Colonic mucosa (tissue), 4 donors: ENCODE measurements around the gene MTCL1. TPM values are rescaled to one million over a fixed set of nuclear protein-coding genes. Genes with fewer than 3 reads are reported as not detected.

Experiments
- DNase-seq: peaks from one replicate; pipeline ENCODE4 v3.0.0-alpha.2; 2020
- H3K27ac ChIP-seq: fragments of 200-600 bp; one replicate; pipeline ENCODE4 v1.8.0; 2021
- H3K27me3 ChIP-seq: fragments of 200-600 bp; one replicate; pipeline ENCODE4 v1.8.0; 2021
- H3K36me3 ChIP-seq: fragments of 200-600 bp; one replicate; pipeline ENCODE4 v1.8.0; 2021
- H3K4me1 ChIP-seq: fragments of 200-600 bp; one replicate; pipeline ENCODE4 v1.8.0; 2021; ENCODE audit warnings: mild to moderate bottlenecking
- H3K4me3 ChIP-seq: fragments of 200-600 bp; one replicate; pipeline ENCODE4 v1.8.0; 2021
- H3K9ac ChIP-seq, 2 donors: one replicate each; pipeline ENCODE4 v1.7.0; 2013; ENCODE audit warnings: control low read depth in 2 of 2, low read depth in 2 of 2, low read length in 2 of 2
- H3K9me3 ChIP-seq: fragments of 200-600 bp; one replicate; pipeline ENCODE4 v1.8.0; 2021
- intact Hi-C: fragments of 100-400 bp; cut with DNase I; formaldehyde crosslinking; loops from one replicate; pipeline ENCODE4 v1.14.1; 2022
- total RNA-seq, 2 donors: library from RNA; stranded (reverse); fragmentation: NEBNext Ultra II Directional in 1 of 2; extraction: Animal tissue kit (Norgen Biotek cat#: 25700) in 1 of 2; gene quantifications; one replicate each; pipeline ENCODE4 v1.2.1, GENCODE V29; 2021
- TF ChIP-seq, protein P1 (sequence below): fragments of 200-600 bp; IDR thresholded peaks from one replicate; pipeline ENCODE4 v1.8.0; 2022; ENCODE audit warnings: antibody characterized with exemption, mild to moderate bottlenecking
- donor health status: healthy.
- donor health status: DM: no; HTN: no; CAD: no.
- donor health status: DM: no; HTN: no; CAD: no.

The MTCL1 gene
- 10 to 100 TPM in 1 of 2 donors, 1 to 10 TPM in 1; 2.3 to 20.8 TPM for total RNA-seq

DNA sequence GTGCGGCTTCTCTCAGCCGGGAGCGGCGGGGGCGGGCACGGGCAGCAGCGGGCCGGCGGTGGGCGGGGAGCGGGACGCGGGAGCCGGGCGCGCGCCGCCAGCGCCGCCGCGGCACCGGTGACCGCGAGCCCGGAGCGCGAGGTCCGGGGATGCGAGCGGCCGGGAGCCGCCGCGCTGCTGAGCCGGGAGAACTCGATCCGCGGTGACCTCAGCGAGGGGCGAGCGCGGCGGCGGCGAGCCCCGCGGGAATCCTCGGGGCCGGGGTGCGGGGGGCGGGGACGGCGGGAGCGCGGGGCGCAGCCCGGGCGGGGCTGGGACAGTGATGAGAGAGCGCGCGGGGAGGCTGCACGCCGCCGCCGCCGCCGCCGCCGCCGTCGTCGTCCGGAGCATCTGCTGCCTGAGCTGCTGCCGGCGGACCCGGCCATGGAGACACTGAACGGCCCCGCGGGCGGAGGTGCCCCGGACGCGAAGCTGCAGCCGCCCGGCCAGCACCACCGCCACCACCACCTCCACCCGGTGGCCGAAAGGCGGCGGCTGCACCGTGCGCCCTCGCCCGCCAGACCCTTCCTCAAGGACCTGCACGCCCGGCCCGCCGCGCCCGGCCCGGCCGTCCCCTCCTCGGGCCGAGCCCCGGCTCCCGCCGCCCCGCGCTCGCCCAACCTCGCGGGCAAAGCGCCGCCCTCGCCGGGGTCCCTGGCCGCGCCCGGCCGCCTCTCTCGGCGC, at the start of gene MTCL1:
Gene MTCL1, plus strand, starts transcription at position 319 of the 723 bp plus-strand sequence. Its CDS starts 105 bp downstream, at position 424.
- H3K9me3 ChIP-seq: no peaks in the 10 kb centered on the region
- no peaks in the 10 kb centered on the region for H3K36me3 ChIP-seq
- H3K4me1 ChIP-seq: peaks cover 15% of the 10 kb centered on the region
- H3K9ac ChIP-seq: peak within 1 kb of the TSS; percentile 43 to 69
- intact Hi-C loops: loop anchor here (5.0 kb wide), 1 partner anchor 92 kb away; no protein-coding TSS in a partner anchor
- DNase-seq: no peak
- H3K27me3 ChIP-seq: peaks cover 9% of the 10 kb centered on the region
- peak within 1 kb of the TSS; percentile 75 for H3K27ac ChIP-seq
- TF ChIP-seq, protein P1, sequence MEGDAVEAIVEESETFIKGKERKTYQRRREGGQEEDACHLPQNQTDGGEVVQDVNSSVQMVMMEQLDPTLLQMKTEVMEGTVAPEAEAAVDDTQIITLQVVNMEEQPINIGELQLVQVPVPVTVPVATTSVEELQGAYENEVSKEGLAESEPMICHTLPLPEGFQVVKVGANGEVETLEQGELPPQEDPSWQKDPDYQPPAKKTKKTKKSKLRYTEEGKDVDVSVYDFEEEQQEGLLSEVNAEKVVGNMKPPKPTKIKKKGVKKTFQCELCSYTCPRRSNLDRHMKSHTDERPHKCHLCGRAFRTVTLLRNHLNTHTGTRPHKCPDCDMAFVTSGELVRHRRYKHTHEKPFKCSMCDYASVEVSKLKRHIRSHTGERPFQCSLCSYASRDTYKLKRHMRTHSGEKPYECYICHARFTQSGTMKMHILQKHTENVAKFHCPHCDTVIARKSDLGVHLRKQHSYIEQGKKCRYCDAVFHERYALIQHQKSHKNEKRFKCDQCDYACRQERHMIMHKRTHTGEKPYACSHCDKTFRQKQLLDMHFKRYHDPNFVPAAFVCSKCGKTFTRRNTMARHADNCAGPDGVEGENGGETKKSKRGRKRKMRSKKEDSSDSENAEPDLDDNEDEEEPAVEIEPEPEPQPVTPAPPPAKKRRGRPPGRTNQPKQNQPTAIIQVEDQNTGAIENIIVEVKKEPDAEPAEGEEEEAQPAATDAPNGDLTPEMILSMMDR: no peak
- peak within 1 kb of the TSS; percentile 55 for H3K4me3 ChIP-seq

DNA sequence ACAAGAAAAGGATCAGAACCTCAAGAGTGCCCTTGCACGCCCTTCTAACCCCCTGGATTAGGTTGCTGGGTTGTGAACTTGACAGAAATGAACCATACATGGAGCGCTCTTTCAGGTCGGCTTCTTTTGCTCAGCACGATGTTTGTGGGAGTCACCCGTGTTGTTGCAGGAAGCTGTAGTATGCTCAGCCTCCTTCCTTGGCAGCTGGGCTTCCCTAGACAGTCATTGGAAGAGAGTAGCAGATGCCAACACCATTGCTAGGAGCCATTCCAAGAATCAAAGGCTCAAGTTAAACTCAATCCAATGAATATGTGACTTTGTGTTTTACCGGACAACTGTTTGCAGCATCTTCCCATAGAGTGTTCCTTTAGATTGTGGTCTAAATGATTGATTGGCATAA, 49.1 kb upstream of the MTCL1 start:
- DNase-seq: no peak
- no peak overlapping the region for H3K4me3 ChIP-seq
- no peaks in the 10 kb centered on the region for H3K27me3 ChIP-seq
- no peak overlapping the region for H3K27ac ChIP-seq
- H3K9me3 ChIP-seq: no peaks in the 10 kb centered on the region
- no peaks in the 10 kb centered on the region for H3K36me3 ChIP-seq
- H3K9ac ChIP-seq: no peak overlapping the region
- intact Hi-C loops: loop anchor here (2.0 to 10.0 kb wide), 3 partner anchors 36 to 489 kb away; no protein-coding TSS in a partner anchor
- H3K4me1 ChIP-seq: no peaks in the 10 kb centered on the region
- TF ChIP-seq, protein P1: no peak

DNA sequence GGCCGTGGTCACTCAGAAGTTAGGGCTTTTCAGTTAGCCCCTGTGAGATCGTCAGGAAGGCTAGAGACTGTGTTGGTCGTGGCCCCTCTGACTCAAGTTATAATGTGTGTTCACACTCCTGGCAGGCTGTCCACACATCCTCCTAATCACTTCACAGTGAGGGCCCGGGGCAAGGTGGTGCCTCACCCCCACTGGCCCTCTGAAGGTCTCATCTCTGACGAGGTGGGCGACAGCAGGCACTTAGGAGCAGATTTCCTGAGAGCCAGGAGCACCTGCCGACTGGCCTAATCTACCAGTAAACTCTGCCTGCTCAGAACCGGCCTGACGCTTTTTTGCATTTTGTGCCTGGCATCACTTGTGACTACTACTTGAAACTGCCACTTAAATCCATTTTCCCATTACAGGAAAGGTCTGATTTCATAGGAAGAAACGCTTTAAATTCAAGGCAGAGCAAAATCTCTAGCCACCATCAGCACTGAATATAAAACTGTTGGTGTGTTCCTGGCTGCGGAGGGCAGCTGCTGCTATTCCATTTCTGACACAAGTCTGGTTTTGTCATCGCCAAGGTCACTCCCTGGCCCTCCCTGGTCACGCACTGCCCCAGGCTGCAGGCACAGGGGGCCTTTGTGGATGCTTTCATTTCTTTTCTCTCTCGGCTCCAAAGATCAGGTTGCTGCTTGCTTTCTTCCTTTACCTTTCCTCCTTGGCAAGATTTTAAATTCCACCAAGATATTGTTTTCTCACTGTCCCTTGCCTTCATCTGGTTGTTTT, 48.1 kb upstream of the MTCL1 start:
- intact Hi-C loops: loop anchor here (2.0 to 10.0 kb wide), 3 partner anchors 35 to 488 kb away; no protein-coding TSS in a partner anchor

DNA sequence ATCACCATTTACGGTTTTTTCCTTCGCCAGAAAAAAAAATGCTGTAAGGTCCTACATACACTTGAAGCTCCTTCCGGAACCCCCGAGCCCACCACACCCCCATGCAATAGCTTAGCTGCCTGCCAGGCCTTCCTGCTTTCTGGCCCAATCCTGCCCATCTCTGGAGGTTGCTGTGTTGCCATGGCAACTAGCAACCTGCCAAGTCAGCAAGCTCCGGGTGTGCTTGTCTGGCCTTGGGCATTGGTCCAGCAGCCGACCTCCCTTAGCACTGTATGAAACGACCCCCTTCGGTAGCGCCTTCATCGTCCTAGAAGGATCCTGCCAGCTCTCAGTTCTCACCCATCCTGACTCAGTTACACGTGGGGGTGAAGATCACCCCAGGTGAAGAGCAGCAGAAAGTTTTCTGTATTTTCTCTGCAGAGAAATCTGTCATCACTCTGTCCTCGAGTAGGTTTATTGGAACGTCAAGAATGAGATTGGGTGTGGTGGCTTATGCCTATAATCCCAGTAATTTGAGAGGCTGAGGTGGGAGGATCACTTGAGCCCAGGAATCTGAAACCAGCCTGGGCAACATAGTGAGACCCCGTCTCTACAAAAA, 47.4 kb upstream of the MTCL1 start:
- H3K9me3 ChIP-seq: no peaks in the 10 kb centered on the region
- DNase-seq: no peak
- H3K9ac ChIP-seq: no peak overlapping the region
- H3K36me3 ChIP-seq: no peaks in the 10 kb centered on the region
- intact Hi-C loops: loop anchor here (2.0 to 10.0 kb wide), 3 partner anchors 34 to 487 kb away; no protein-coding TSS in a partner anchor
- H3K4me3 ChIP-seq: no peak overlapping the region
- H3K27me3 ChIP-seq: no peaks in the 10 kb centered on the region
- H3K27ac ChIP-seq: no peak overlapping the region
- H3K4me1 ChIP-seq: no peaks in the 10 kb centered on the region
- TF ChIP-seq, protein P1: no peak

More for the DNA sequence above, 48.1 kb upstream of the MTCL1 start:
- Histone ChIP-seq H3K27me3 (no peaks in the 10 kb centered on the region), H3K4me3 (no peak overlapping the region), H3K9me3 (no peaks in the 10 kb centered on the region), H3K9ac (no peak overlapping the region), H3K27ac (no peak overlapping the region), H3K36me3 (no peaks in the 10 kb centered on the region), H3K4me1 (no peaks in the 10 kb centered on the region)
- TF ChIP-seq, protein P1: no peak
- DNase-seq: no peak

DNA sequence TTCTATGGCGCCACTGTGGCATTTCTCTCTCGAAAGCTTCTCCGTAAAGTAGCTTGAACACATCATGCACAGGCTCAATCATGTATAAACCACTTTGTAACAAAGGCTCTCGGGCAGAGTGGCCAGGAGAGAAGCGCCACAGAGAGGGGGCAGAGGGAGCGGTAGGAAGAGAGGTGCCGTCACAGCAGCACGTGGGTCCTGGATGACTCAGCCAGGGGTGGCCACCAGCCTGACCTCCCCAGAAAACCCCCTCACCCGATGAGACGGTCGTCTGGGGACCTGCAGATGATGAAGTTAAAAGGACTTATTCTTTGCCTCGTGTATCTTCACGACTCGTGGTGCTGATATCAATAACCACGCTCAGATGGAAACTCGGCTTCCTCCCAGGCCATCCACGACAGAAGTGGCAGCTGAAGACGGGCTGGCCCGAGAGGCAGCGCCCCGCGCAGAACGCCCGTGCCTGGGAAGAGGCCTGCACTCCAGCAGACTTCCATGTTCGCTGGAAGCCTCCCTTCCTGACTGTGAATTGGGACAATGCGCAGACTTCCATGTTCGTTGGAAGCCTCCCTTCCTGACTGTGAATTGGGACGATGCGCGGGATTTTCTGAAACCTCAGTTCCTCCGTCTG, 46.4 kb upstream of the MTCL1 start:
- H3K9me3 ChIP-seq: no peaks in the 10 kb centered on the region
- H3K4me1 ChIP-seq: no peaks in the 10 kb centered on the region
- TF ChIP-seq, protein P1: no peak
- no peak overlapping the region for H3K27ac ChIP-seq
- H3K9ac ChIP-seq: no peak overlapping the region
- no peak overlapping the region for H3K4me3 ChIP-seq
- DNase-seq: no peak
- intact Hi-C loops: loop anchor here (5.0 to 10.0 kb wide), 2 partner anchors 33 to 486 kb away; no protein-coding TSS in a partner anchor
- no peaks in the 10 kb centered on the region for H3K27me3 ChIP-seq
- no peaks in the 10 kb centered on the region for H3K36me3 ChIP-seq
